Gastrocnemius medialis (tissue), 4 donors: ENCODE results near the gene TRIM29.

ENCODE experiments used
- CTCF ChIP-seq, 5 experiments: fragments of 450-650 bp in 3 of 5; fragments of 200-600 bp in 2 of 5; sonication (generic) in 2 of 5; IDR thresholded peaks in 4 of 5; conservative IDR thresholded peaks in 1 of 5; 1 replicate in 4 of 5; 2 replicates in 1 of 5; pipeline ENCODE4 v1.5.1; 2016 to 2019; ENCODE audit warnings: antibody characterized with exemption in 5 of 5, mild to moderate bottlenecking in 3 of 5, moderate library complexity in 3 of 5
- POLR2A ChIP-seq, 2 donors: fragments of 450-650 bp; IDR thresholded peaks; one replicate each; pipeline ENCODE4 v1.6.1; 2017; ENCODE audit warnings: antibody characterized with exemption in 2 of 2, mild to moderate bottlenecking in 2 of 2, moderate library complexity in 2 of 2

GRCh38 chr11:120126620-120127019 lies 11.3 kb downstream of the TRIM29 start:
- no peak for TF ChIP-seq CTCF (IDR thresholded peaks at IDR 0.05 in 4 of 5, conservative IDR thresholded peaks at IDR 0.05 in 1 of 5)
- TF ChIP-seq POLR2A (IDR thresholded peaks at IDR 0.05), result no peak
